ENCODE data around the gene MARCHF4. TPM values are rescaled to one million over a fixed set of nuclear protein-coding genes. Genes with fewer than 3 reads are reported as not detected.

Gene MARCHF4
- total RNA-seq, 1 donor from 2014 or later: 0.09 TPM

- DNase-seq (ENCODE audit: low spot score in 2 of 2, unreplicated experiment in 2 of 2): no peak
- Mint-ChIP-seq H3K4me1 (peaks cover 7% of the 10 kb centered on the region), H3K36me3 (peaks cover 20% of the 10 kb centered on the region), H3K4me3 (no peak overlapping the region), H3K27me3 (ENCODE audit: low read depth) (no peaks in the 10 kb centered on the region), H3K27ac (no peak overlapping the region), H3K9me3 (no peaks in the 10 kb centered on the region)
- no peak for TF ChIP-seq CTCF (IDR thresholded peaks at IDR 0.05; ENCODE audit: unreplicated experiment)
Observed at GRCh38 chr2:216414772-216415319, 42.6 kb upstream of the MARCHF4 start.

GRCh38 chr2:216413882-216414281 is 41.6 kb upstream of the MARCHF4 start:
- Mint-ChIP-seq H3K4me1 (peaks cover 7% of the 10 kb centered on the region), H3K4me3 (peak overlapping the region; percentile 99), H3K36me3 (peaks cover 16% of the 10 kb centered on the region), H3K9me3 (no peaks in the 10 kb centered on the region), H3K27me3 (ENCODE audit: low read depth) (no peaks in the 10 kb centered on the region), H3K27ac (no peak overlapping the region)
- no peak for TF ChIP-seq CTCF (IDR thresholded peaks at IDR 0.05; ENCODE audit: unreplicated experiment)
- no peak for DNase-seq (ENCODE audit: low spot score in 2 of 2, unreplicated experiment in 2 of 2)

- Mint-ChIP-seq H3K27me3 (ENCODE audit: low read depth) (peaks cover 12% of the 10 kb centered on the region), H3K27ac (peak within 1 kb of the TSS; percentile 99), H3K36me3 (peaks cover 6% of the 10 kb centered on the region), H3K9me3 (no peaks in the 10 kb centered on the region), H3K4me1 (peaks cover 7% of the 10 kb centered on the region), H3K4me3 (peak within 1 kb of the TSS; percentile 99)
- peak; percentile 98 to 99 for DNase-seq (ENCODE audit: low spot score in 2 of 2, unreplicated experiment in 2 of 2)
- TF ChIP-seq CTCF (IDR thresholded peaks at IDR 0.05; ENCODE audit: unreplicated experiment): no peak
Observed at GRCh38 chr2:216412022-216412999, 40.0 kb upstream of the MARCHF4 start, which contains the start of gene SMARCAL1. Gene SMARCAL1, plus strand, starts transcription at chr2:216412484. Its CDS starts 2,221 bp downstream, at chr2:216414705.

GRCh38 chr2:216410550-216410949 is 38.3 kb upstream of the MARCHF4 start:
- TF ChIP-seq CTCF (IDR thresholded peaks at IDR 0.05; ENCODE audit: unreplicated experiment): no peak

GRCh38 chr2:216408426-216409290 is 36.4 kb upstream of the MARCHF4 start:
- Mint-ChIP-seq H3K4me3 (no peak overlapping the region), H3K9me3 (no peaks in the 10 kb centered on the region), H3K27me3 (ENCODE audit: low read depth) (peaks cover 25% of the 10 kb centered on the region), H3K4me1 (peaks cover 5% of the 10 kb centered on the region), H3K36me3 (no peaks in the 10 kb centered on the region), H3K27ac (no peak overlapping the region)
- no peak for TF ChIP-seq CTCF (IDR thresholded peaks at IDR 0.05; ENCODE audit: unreplicated experiment)
- DNase-seq (ENCODE audit: low spot score in 2 of 2, unreplicated experiment in 2 of 2): no peak

More at GRCh38 chr2:216410550-216410949, 38.3 kb upstream of the MARCHF4 start:
- Mint-ChIP-seq H3K27me3 (ENCODE audit: low read depth) (peaks cover 22% of the 10 kb centered on the region), H3K36me3 (peaks cover 4% of the 10 kb centered on the region), H3K4me3 (no peak overlapping the region), H3K9me3 (no peaks in the 10 kb centered on the region), H3K27ac (no peak overlapping the region), H3K4me1 (peaks cover 7% of the 10 kb centered on the region)
- DNase-seq (ENCODE audit: low spot score in 2 of 2, unreplicated experiment in 2 of 2): no peak
